MV-4-11 (cell line): ENCODE data around the gene ARFRP1.

ENCODE experiments used
- DNase-seq: peaks from one replicate; lab custom pipeline; 2025; lab: John Stamatoyannopoulos, UW

ARFRP1 gene

GRCh38 chr20:63707558-63708300 is at the start of gene ARFRP1, which contains the start of gene ZGPAT:
TSS of gene ARFRP1 (minus strand) at chr20:63707976. CDS start at chr20:63707091, 885 bp downstream.
TSS of gene ZGPAT (plus strand) at chr20:63708039. CDS start at chr20:63708581, 542 bp downstream.
- peak; percentile 82 for DNase-seq

- peak; percentile 73 for DNase-seq
These were observed 48.8 kb upstream of the ARFRP1 start for GRCh38 chr20:63756648-63756991.

GRCh38 chr20:63755933-63756647 is 48.3 kb upstream of the ARFRP1 start:
- DNase-seq, result no peak

- no peak for DNase-seq
These were observed 46.2 kb upstream of the ARFRP1 start for GRCh38 chr20:63754008-63754407.

- DNase-seq, result no peak
These were observed 45.6 kb upstream of the ARFRP1 start for GRCh38 chr20:63753381-63753780.

GRCh38 chr20:63752411-63753101 is 44.8 kb upstream of the ARFRP1 start:
- DNase-seq, result no peak

GRCh38 chr20:63751471-63752271 is 43.9 kb upstream of the ARFRP1 start:
- DNase-seq, result no peak

- peak; percentile 39 for DNase-seq
These were observed 43.2 kb upstream of the ARFRP1 start for GRCh38 chr20:63750807-63751470.

- DNase-seq, result no peak
These were observed 42.1 kb upstream of the ARFRP1 start for GRCh38 chr20:63749597-63750508.

- no peak for DNase-seq
These were observed 41.1 kb upstream of the ARFRP1 start for GRCh38 chr20:63748934-63749270.

GRCh38 chr20:63748070-63748933 is 40.5 kb upstream of the ARFRP1 start:
- no peak for DNase-seq

- no peak for DNase-seq
These were observed 39.9 kb upstream of the ARFRP1 start for GRCh38 chr20:63747622-63748069.

GRCh38 chr20:63746751-63747315 is 39.1 kb upstream of the ARFRP1 start:
- DNase-seq, result no peak

- no peak for DNase-seq
These were observed 38.4 kb upstream of the ARFRP1 start for GRCh38 chr20:63745961-63746731.

GRCh38 chr20:63745424-63745805 is 37.6 kb upstream of the ARFRP1 start:
- no peak for DNase-seq

GRCh38 chr20:63744574-63745423 is 37.0 kb upstream of the ARFRP1 start:
- DNase-seq, result no peak

GRCh38 chr20:63744158-63744557 is 36.4 kb upstream of the ARFRP1 start:
- no peak for DNase-seq
